SU-DHL-6 (cell line): Measurements from ENCODE around the gene CDK4.

Source experiments
- H2AFZ ChIP-seq: fragments of 200-600 bp; sonication (generic); 2 replicates; pipeline ENCODE4 v1.6.1; 2014; ENCODE audit warnings: low read depth, mild to moderate bottlenecking, moderate library complexity, mixed read lengths, antibody characterized with exemption, low read length; ENCODE audit not compliant: severe bottlenecking
- H3F3A ChIP-seq: fragments of 200-600 bp; shearing (Covaris generic); 2 replicates; pipeline ENCODE4 v1.6.0; 2016; ENCODE audit warnings: antibody characterized with exemption, mild to moderate bottlenecking; ENCODE audit not compliant: insufficient read depth
- H3K27ac ChIP-seq: fragments of 200-600 bp; sonication (generic); 2 replicates; pipeline ENCODE4 v1.5.1; 2016; ENCODE audit warnings: low read depth, mild to moderate bottlenecking, low read length, moderate library complexity, mixed read lengths
- H3K27me3 ChIP-seq: fragments of 200-600 bp; sonication (generic), shearing (Covaris generic); 2 replicates; pipeline ENCODE4 v1.6.0; 2014; ENCODE audit warnings: mild to moderate bottlenecking, low read length
- H3K36me3 ChIP-seq: fragments of 200-600 bp; sonication (generic); 2 replicates; pipeline ENCODE4 v1.6.1; 2014; ENCODE audit warnings: mild to moderate bottlenecking, low read length, mixed read lengths
- H3K4me2 ChIP-seq: fragments of 300-600, 200-600 bp; shearing (Covaris generic), sonication (generic); 2 replicates; pipeline ENCODE4 v1.6.0; 2014; ENCODE audit warnings: low read length, low read depth, mild to moderate bottlenecking; ENCODE audit not compliant: poor library complexity, severe bottlenecking
- H3K4me3 ChIP-seq: fragments of 200-600 bp; sonication (generic); 2 replicates; pipeline ENCODE4 v1.5.1; 2014; ENCODE audit warnings: antibody characterized with exemption, low read length, mild to moderate bottlenecking, mixed read lengths; ENCODE audit not compliant: insufficient read depth, poor library complexity, severe bottlenecking
- H3K79me2 ChIP-seq: fragments of 200-600 bp; sonication (generic); 2 replicates; pipeline ENCODE4 v1.6.1; 2014; ENCODE audit warnings: mild to moderate bottlenecking, low read length, moderate library complexity; ENCODE audit not compliant: insufficient read depth
- H3K9ac ChIP-seq: fragments of 200-600 bp; sonication (generic); 2 replicates; pipeline ENCODE4 v1.7.0; 2014; ENCODE audit warnings: mild to moderate bottlenecking, low read length
- H3K9me2 ChIP-seq: fragments of 200-600 bp; sonication (generic); replicated peaks from 2 replicates; pipeline ENCODE4 v1.6.1; 2014; ENCODE audit warnings: low read length; ENCODE audit not compliant: insufficient read depth
- H3K9me3 ChIP-seq: fragments of 200-600 bp; sonication (generic); 2 replicates; pipeline ENCODE4 v1.6.1; 2014; ENCODE audit warnings: low read length, mixed read lengths; ENCODE audit not compliant: insufficient read depth
- H4K20me1 ChIP-seq: fragments of 200-600 bp; sonication (generic); 2 replicates; pipeline ENCODE4 v1.6.1; 2014; ENCODE audit warnings: low read depth, mild to moderate bottlenecking, antibody characterized with exemption, low read length, moderate library complexity, mixed read lengths
- CTCF ChIP-seq: fragments of 200-600 bp; sonication (generic); IDR thresholded peaks from one replicate; pipeline ENCODE4 v1.5.1; 2017; ENCODE audit warnings: antibody characterized with exemption, mild to moderate bottlenecking, low read length, moderate library complexity; ENCODE audit not compliant: insufficient read depth, poor library complexity, severe bottlenecking
- EZH2phosphoT487 ChIP-seq: fragments of 200-600 bp; sonication (generic), shearing (Covaris generic); conservative IDR thresholded peaks from 2 replicates; pipeline ENCODE4 v1.6.1; 2018; ENCODE audit warnings: mild to moderate bottlenecking, antibody characterized with exemption, low read length, moderate library complexity, mixed read lengths

CDK4 gene

GRCh38 chr12:57782243-57782607 lies 30.1 kb upstream of the CDK4 start:
- no peak overlapping the region for H3K27ac ChIP-seq
- H2AFZ ChIP-seq = peak overlapping the region; percentile 27
- peak overlapping the region; percentile 45 for H3K4me2 ChIP-seq

GRCh38 chr12:57781801-57782200 lies 29.7 kb upstream of the CDK4 start:
- Histone ChIP-seq H3K4me2 (peak overlapping the region; percentile 45), H3F3A (no peaks in the 10 kb centered on the region), H3K9me2 (no peaks in the 10 kb centered on the region), H3K36me3 (peaks cover 12% of the 10 kb centered on the region; the same call in 1 of the 2 replicates), H3K4me3 (no peak overlapping the region), H3K9ac (peak overlapping the region; percentile 92), H3K27me3 (no peaks in the 10 kb centered on the region), H2AFZ (peak overlapping the region; percentile 27), H3K79me2 (peaks cover 16% of the 10 kb centered on the region), H3K27ac (no peak overlapping the region), H3K9me3 (no peaks in the 10 kb centered on the region), H4K20me1 (no peaks in the 10 kb centered on the region)
- TF ChIP-seq CTCF = no peak
- no peak for TF ChIP-seq EZH2phosphoT487

More at GRCh38 chr12:57782243-57782607, 30.1 kb upstream of the CDK4 start:
- Histone ChIP-seq H3K9me2 (no peaks in the 10 kb centered on the region), H3K36me3 (peaks cover 17% of the 10 kb centered on the region; the same call in 1 of the 2 replicates), H3F3A (no peaks in the 10 kb centered on the region), H3K9ac (peak overlapping the region; percentile 92), H3K79me2 (peaks cover 16% of the 10 kb centered on the region), H3K27me3 (no peaks in the 10 kb centered on the region), H3K4me3 (no peak overlapping the region), H3K9me3 (no peaks in the 10 kb centered on the region), H4K20me1 (no peaks in the 10 kb centered on the region)
- no peak for TF ChIP-seq CTCF
- no peak for TF ChIP-seq EZH2phosphoT487

GRCh38 chr12:57781244-57781643 lies 29.1 kb upstream of the CDK4 start:
- Histone ChIP-seq H2AFZ (no peak overlapping the region), H3F3A (no peaks in the 10 kb centered on the region), H3K79me2 (peaks cover 16% of the 10 kb centered on the region), H3K4me3 (no peak overlapping the region), H3K36me3 (peaks cover 7% of the 10 kb centered on the region; the same call in 1 of the 2 replicates), H3K9me2 (no peaks in the 10 kb centered on the region), H3K9me3 (no peaks in the 10 kb centered on the region), H3K27ac (no peak overlapping the region), H4K20me1 (no peaks in the 10 kb centered on the region), H3K9ac (no peak overlapping the region), H3K27me3 (no peaks in the 10 kb centered on the region), H3K4me2 (no peak overlapping the region)
- no peak for TF ChIP-seq EZH2phosphoT487

- TF ChIP-seq EZH2phosphoT487 = no peak
- no peak for TF ChIP-seq CTCF
- H3K9me3 ChIP-seq = no peaks in the 10 kb centered on the region
- H4K20me1 ChIP-seq = no peaks in the 10 kb centered on the region
- H3F3A ChIP-seq = no peaks in the 10 kb centered on the region
- H2AFZ ChIP-seq = no peak overlapping the region
- no peak overlapping the region for H3K4me2 ChIP-seq
- H3K4me3 ChIP-seq = no peak overlapping the region
- no peaks in the 10 kb centered on the region for H3K9me2 ChIP-seq
- no peaks in the 10 kb centered on the region for H3K36me3 ChIP-seq
- no peaks in the 10 kb centered on the region for H3K27me3 ChIP-seq
- H3K9ac ChIP-seq = no peak overlapping the region
- no peak overlapping the region for H3K27ac ChIP-seq
- peaks cover 16% of the 10 kb centered on the region for H3K79me2 ChIP-seq
Observed at GRCh38 chr12:57780284-57780897, 28.3 kb upstream of the CDK4 start.
